ENCODE measurements around the gene VRK1.
A peak's percentile ranks its signal among the peaks of the same experiment; 100 is the strongest.
"Not testable (repeated sequence)": the region's sequence is repeated elsewhere in the genome, so short reads cannot be mapped to it uniquely, and the experiment has no call there.

VRK1 gene

DNA sequence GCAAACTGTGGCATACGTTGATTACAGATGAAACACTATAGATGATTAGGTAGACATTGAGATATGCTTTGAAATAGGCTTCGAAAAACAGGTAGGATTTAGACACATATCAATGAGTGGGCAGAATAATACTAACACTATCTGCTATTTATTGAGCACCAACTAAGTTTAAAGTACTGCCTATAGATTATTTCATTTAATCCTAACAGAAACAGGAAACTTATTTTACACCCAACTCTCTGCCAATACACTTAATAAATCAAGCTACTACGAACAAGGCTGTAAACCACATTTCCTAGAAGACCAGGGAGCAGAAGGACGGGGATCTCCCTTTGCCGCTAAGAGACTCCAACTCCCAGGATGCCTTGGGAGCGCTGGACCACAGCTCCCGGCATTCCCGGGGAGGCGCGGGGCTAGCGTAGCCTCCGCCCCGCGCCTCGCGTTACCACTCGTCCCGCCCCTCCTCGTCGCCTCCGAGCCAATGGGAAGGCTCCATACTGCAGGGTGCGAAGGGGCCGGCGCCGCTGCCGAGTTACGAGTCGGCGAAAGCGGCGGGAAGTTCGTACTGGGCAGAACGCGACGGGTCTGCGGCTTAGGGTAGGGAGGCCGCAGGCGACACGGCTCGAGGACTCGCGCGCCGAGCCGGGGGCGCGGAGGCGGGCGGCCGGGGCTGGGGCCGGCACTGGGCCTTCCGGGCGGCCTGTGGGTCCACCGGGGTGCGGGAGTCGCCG is at the start of gene VRK1:
Gene VRK1, plus strand, starts transcription at position 532 of the 731 bp plus-strand sequence. CDS start 36,090 bp downstream, outside the sequence.
- DNase-seq, result peak; percentile 97

DNA sequence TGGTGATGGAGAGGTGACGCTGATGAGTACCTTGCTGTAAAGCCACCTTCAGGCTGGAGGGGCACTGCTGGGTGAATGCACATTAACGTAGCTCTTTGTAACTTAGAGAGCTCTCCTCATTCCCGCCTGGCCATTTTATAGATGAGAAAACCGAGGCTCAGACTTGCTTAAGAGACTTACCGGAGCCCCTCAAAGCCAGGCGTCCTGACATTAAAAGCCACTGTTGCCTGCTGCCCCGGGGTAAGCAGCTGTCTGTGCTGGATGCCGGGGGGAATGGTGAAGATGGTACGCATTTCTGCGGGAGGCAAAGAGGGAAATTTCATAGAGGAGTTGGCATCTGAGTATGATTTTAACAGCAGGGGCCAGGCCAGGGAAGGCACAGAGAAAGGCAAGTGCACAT is 49.6 kb upstream of the VRK1 start:
- DNase-seq, result no peak

DNA sequence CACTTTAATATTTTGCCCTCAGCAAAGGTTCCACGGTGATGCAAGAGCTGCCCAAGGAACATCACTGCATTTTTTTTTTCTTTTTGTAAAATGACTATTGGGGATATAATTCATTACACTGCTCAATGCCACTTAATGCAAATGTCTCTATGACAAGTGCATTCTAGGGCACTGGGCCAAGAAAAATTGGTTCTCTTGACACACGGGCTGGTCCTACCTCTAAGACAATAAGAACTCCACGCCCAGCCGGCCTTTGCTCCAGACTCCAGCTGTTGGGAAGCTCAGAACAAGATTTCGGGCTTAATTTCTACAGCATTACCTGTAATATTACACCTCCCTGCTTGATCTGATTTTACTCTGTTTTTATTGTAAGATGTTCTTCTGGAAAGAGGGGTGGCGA is 48.8 kb upstream of the VRK1 start:
- no peak for DNase-seq

DNA sequence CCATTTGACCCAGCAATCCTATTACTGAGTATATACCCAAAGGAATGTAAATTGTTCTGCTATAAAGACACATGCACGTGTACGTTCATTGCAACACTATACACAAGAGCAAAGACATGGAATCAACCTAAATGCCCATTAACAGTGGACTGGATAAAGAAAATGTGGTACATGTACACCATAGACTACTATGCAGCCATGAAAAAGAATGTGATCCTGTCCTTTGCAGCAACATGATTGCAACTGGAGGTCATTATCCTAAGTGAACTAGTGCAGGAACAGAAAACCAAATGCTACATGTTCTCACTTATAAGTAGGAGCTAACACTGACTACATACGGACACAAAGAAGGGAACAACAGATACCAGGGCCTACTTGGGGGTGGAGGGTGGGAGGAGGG is 45.7 kb upstream of the VRK1 start:
- DNase-seq, result no peak

DNA sequence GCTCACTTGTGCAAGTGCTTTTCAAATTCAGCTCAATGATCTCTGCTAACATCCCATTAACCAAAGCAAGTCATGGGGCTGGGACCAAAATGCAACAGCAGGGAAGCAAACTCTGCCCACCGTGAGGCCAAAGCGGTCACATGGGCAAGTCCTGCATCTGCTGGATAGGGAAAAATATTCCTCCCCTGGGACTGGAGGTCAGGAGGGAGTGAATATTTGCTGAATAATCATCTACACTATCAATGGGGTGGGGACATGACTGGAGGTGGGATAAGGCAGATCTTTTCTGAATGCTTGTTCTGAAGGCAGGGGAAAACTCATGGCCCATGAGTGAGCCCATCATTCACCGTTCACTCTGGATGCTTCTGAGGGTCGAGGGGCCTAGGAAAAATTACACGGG is 45.1 kb upstream of the VRK1 start:
- no peak for DNase-seq

DNA sequence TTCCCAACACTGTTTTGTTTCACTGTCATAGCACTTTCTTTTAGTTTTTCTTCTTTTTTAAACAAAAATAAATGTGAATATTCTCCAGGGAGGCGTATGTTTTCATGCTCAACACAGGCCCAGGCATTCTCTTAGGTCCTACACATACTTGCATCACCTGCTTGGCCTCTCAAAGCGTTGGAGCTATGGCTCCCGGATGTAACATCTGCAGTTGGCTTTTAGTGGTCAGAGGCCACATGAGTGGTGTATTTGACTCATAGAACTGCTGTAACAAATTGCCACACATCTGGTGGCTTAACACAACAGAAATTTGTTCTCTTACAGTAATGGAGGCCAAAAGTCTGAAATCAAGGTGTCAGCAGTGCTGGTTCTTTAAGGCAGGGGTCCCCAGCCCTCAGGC is 44.6 kb upstream of the VRK1 start:
- no peak for DNase-seq

GRCh38 chr14:96754162-96754844 is 42.9 kb upstream of the VRK1 start:
- DNase-seq, result no peak

DNA sequence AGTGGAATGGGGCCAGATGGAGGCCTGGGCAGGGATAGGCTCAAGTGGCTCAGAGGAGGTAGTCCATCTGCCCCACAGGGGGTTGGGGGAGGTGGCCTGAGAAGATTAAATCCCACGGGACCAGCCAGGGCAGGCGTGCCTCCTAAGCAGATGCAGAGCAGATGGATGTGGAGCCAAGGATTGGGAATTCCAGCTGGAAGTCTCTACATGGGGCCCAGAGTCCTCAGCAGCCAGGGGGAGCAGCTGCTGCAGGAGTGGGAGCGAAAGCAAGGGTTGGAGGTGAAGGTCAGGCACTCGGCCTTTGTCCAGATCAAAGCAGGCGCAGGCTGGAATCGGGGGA is 42.4 kb upstream of the VRK1 start:
- DNase-seq, result no peak

DNA sequence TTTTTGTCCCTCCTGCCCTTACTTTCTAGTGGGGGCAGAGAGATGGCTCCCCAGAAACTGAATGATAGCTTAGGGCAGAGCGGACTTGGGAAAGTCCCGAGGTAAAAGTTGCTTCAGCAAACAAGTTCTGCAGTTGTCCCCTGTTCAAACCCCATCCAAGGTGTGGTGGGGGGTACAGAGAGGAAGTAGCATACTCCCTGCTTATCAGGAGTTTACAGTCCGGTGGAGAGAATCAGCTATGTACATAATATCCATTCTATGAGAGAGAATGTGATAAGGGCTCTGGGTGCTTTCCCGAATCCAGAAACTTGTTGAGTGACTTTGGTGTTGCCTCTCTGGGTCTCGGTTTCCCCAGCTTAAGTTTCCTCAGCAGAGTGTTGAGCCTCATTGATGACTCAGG is 40.4 kb upstream of the VRK1 start:
- no peak for DNase-seq

- no peak for DNase-seq
Measured at GRCh38 chr14:96757456-96757855, 39.7 kb upstream of the VRK1 start.

DNA sequence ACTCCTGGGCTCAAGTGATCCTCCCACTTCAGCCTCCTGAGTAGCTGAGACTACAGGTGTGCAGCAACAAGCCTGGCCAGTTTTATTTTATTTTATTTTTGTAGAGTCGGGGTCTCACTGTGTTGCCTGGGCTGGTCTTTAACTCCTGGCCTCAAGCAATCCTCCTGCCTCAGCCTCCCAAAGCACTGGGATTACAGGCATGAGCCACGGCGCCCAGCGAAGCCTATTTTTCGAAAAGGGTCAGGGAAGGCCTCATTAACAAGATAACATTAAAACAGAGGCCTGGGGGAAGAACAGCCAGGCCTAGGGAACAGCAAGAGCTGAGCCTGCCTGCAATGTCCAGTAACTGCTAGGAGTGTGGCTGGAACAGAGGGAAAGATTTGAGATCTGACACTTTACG is 36.1 kb upstream of the VRK1 start:
- no peak for DNase-seq

- peak; percentile 30 for DNase-seq
Measured at GRCh38 chr14:96762650-96763049, 34.5 kb upstream of the VRK1 start.

DNA sequence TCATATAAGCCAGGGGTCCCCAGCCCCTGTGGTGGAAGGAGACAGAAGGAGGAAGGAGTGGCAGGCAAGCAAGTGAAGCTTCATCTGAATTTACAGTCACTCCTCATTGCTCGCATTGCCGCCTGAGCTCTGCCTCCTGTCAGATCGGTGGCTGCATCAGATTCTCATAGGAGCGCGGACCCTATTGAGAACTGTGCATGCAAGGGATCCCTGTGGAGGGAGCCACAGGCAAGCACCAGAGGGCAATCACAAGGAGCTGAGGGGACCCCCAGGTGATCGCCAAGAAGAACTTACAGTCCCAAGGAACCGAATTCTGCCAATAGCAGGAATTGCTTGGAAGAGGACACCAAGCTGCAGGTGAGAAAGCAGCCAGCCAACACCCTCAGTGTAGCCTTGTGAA is 33.2 kb upstream of the VRK1 start:
- no peak for DNase-seq

DNA sequence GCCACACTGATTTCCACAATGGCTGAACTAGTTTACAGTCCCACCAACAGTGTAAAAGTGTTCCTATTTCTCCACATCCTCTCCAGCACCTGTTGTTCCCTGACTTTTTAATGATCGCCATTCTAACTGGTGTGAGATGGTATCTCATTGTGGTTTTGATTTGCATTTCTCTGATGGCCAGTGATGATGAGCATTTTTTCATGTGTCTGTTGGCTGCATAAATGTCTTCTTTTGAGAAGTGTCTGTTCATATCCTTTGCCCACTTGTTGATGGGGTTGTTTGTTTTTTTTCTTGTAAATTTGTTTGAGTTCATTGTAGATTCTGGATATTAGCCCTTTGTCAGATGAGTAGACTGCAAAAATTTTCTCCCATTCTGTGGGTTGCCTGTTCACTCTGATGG is 32.0 kb upstream of the VRK1 start:
- DNase-seq, result not testable (repeated sequence)

GRCh38 chr14:96772929-96773328 is 24.3 kb upstream of the VRK1 start:
- DNase-seq, result no peak

- DNase-seq, result no peak
Measured at GRCh38 chr14:96776791-96777190, 20.4 kb upstream of the VRK1 start.

GRCh38 chr14:96780500-96780899 is 16.7 kb upstream of the VRK1 start:
- DNase-seq, result no peak

- DNase-seq, result no peak
Measured at GRCh38 chr14:96781371-96781770, 15.8 kb upstream of the VRK1 start.

DNA sequence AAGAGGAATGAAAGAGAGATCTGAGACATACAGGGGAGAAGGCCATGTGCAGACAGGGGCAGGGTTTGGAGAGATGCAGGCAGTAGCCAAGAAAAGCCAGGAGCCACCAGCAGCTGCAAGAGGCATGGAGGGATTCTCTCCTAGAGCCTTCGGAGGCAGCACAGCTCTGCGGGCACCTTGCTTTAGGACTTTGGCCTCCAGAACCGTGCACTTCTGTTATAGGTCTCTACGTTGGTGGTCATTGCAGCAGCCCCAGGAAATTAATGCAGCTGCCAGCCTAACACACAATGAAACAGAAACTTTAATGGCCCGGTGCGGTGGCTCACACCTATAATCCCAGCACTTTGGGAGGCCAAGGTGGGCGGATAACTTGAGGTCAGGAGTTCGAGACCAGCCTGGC is 14.7 kb upstream of the VRK1 start:
- DNase-seq, result no peak

- no peak for DNase-seq
Measured at GRCh38 chr14:96783043-96783914, 13.9 kb upstream of the VRK1 start.

DNA sequence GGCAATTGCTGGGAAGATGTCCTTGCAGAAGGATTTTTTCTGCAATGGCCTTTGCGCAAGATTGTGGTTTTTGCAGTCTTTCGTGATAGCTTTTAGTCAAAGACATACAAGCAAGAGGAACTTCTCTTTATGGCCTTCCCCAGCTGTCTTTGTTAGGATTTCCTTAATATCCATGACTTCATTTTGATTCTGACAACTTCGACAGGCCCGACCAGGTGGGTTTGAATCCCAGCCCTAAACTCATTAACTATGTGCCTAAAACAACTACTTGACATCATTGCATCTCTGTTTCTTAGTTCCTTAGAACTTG is 13.3 kb upstream of the VRK1 start:
- no peak for DNase-seq

DNA sequence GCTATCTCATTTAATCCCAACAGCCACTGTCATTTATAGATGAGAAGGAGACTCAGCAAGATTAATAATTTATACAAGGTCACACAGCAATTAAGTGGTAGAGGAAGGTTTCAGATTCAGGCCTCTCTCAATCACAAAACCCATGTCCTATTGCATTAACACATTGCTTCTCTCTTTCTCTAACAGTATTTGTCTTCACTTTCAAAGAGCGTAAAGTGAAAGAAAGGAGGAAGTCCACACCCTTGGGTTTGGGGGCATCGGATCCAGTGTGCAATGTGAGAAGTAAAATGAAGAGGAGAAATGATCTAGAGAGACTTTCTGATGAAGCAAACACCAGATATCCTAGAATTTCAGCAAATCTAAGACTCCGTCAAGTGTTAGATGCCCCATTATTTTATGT is 7.0 kb upstream of the VRK1 start:
- DNase-seq, result no peak

DNA sequence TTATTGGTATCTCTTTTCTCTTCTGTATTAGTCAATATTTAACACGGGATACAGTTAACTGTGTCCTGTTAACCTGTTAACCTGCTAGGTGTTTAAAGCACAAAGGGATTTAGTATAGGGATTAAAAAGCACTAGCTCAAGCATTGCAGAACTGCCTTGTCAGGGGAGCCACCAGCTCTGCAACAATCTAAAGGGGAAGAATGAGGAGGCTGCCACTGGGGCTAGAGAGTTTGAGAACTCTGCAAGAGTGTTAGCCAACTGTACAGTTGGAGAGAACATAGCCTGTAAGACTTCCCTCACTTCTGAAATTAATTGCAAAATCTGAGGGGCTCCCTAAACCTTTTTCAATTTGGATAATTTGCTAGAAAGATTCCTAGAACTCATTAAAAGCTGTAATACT is 6.5 kb upstream of the VRK1 start:
- no peak for DNase-seq

- no peak for DNase-seq
Measured at GRCh38 chr14:96792003-96792402, 5.2 kb upstream of the VRK1 start.

Measured in stimulated activated CD4-positive, alpha-beta T cell treated with anti-CD3 and anti-CD28 coated beads, Interleukin-4, amount 100 ng/mL, for 24 hours (primary cell).